Skeletal muscle cell (primary cell): Measurements from ENCODE around the gene DTYMK.

Source experiments
- DNase-seq: peaks from one replicate; pipeline ENCODE4 v3.0.0-alpha.2; 2010; ENCODE audit warnings: low read depth
- H3K4me3 ChIP-seq: 2 replicates; pipeline ENCODE4 v1.5.1; 2011; ENCODE audit warnings: low read depth, mild to moderate bottlenecking, control low read depth, low read length, moderate library complexity

DTYMK gene

DNA sequence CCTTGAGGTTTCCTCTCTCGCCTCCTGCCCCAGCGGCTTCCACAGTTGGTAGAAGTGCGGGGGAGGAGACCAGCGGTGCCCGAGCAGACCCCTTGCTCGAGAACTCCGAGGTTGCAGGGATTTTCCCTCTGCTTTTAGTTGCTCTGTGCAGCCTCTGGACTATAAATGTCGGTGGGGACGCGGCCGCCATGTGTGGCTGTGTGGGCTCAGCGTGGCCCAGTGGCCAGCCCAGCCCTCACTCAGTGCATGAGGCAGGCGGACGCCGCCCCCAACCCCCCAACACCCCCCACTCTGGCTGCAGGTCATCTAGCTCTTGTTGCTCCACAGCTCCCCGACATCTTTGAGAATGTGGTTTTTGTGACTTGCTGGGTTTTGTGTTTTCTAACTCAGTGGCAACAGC lies 32.5 kb upstream of the DTYMK start:
- no peak overlapping the region for H3K4me3 ChIP-seq
- no peak for DNase-seq

DNA sequence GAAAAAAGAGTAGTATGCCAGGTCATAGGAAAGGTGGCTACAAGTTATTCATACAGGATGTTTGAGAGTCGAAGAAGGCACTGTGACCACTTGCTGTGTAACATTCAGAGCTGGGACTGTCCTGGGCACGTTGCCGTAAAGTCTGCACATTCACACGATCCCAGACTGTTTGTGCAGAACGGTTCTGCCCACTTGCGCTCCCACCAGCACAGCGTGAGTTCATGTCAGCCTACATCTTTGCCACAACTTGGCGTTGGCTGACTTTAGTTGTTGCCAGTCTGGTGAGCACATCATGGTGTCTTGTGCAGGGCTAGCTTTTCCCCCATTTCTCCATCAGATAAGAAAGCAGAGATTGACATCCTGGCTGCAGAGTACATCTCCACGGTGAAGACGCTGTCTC lies 22.3 kb upstream of the DTYMK start:
- no peak for DNase-seq
- no peak overlapping the region for H3K4me3 ChIP-seq

GRCh38 chr2:241706537-241706936 lies 19.9 kb upstream of the DTYMK start:
- DNase-seq = no peak
- no peak overlapping the region for H3K4me3 ChIP-seq

GRCh38 chr2:241703032-241703604 lies 16.5 kb upstream of the DTYMK start:
- peak overlapping the region; percentile 79 for H3K4me3 ChIP-seq
- DNase-seq = no peak

DNA sequence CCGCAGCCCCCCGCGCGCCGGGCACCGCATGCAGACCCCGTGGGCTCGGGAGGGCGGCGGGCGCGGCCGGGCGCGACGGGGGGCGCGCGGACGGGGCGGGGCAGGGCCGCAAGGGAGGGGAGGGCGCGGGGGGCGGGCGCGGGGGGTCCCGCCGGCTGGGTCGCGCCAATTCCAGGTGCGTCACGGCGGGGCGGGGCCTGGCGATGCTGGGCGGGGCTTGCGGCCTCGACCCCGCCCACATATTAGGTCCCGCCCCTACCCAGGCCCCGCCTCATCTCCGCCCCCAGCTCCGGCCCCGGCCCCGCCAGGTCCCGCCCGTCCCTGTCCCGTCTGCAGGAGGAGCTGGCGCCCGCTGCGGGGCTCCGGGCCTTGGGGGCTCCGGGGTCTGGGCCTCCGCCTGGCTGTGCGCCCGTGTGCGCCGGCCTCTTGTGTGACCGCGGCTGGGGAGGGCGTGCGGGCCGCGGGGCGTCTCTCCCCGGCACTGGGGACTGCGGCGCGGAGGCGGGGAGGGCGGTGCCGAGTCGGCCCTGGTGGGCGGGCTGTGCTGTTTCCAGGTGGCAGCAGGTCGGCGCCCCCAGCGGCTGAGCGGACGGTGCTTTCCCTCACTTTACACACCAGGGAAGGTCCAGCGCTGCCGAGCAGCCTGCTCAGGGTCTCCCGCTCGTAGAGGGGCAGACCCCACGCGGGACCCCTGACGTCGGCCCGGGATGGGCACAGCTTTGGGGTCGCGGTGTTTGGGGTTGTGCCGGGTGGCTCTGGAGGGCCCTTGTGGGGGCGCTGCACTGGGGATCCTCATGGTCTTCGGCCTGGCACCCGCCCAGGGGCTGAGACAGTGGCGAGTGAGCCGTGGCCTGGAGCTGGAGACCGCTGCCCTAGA lies 15.8 kb upstream of the DTYMK start:
- peak overlapping the region; percentile 79 for H3K4me3 ChIP-seq
- DNase-seq = peak; percentile 51

DNA sequence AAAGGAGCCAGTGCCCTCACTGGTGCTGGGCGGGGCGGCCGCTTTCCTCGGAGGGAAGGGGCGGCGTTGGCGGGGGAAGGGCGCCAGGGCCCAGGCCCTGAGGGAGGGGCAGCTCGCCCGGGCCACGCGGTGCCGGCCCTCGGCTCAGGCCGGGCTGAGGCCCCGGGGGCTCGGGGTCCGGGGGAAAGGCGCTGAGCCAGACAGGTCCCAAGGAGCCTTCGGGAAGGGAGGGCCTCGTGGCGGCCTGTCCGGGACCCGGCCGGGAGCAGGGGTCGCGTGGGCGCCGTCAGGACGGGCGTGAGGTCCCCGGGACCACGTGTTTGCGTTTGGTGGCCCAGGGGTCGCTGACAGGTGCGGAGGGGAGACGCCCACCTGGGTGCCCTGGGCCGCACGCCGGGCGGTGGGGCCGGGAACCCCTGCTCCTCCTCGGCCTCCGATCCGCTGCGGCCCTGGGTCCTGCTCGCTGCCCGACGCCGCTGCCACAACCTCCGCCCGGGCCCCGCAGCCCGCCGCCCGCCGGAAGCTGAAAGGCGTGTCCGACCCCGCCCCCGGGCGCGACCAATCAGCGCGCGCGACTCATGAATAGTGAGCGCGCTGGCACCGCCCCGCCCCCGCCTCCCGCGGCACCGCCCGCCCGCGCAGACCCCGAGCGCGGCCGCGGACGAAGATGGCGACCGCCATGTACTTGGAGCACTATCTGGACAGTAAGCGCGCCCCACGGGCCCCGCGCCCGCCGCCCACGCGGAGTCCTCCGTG lies 15.0 kb upstream of the DTYMK start, which contains the start of gene ING5:
TSS of gene ING5 (plus strand) at position 641 of the 756 bp plus-strand sequence. CDS start at position 668, 27 bp downstream.
- peak within 1 kb of the TSS; percentile 79 for H3K4me3 ChIP-seq
- DNase-seq = peak; percentile 72

- no peak for DNase-seq
- H3K4me3 ChIP-seq = peak overlapping the region; percentile 73
These were observed 14.5 kb upstream of the DTYMK start for GRCh38 chr2:241701149-241701398.

DNA sequence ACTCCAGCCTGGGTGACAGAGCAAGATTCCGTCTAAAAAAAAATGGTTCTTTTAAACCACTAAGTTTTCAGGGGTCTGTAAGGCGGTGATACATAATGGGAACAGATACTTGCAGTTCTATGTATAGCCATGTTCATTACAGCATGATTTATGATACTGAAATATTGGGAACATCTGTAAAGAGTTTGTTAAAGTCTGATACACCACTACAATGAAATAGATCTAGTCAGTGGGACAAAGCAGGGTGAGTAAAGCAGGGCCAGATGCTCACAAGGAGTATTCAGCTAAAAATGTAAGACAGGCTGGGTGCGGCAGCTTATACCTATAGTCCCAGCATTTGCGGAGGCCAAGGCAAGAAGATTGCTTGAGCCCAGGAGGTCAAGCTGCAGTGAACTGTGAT lies 9.0 kb upstream of the DTYMK start:
- no peak for DNase-seq

GRCh38 chr2:241692448-241692847 lies 5.8 kb upstream of the DTYMK start:
- H3K4me3 ChIP-seq = no peak overlapping the region
- DNase-seq = peak; percentile 64

More for the DNA sequence above, 9.0 kb upstream of the DTYMK start:
- no peak overlapping the region for H3K4me3 ChIP-seq

- no peak overlapping the region for H3K4me3 ChIP-seq
- no peak for DNase-seq
These were observed 3.6 kb upstream of the DTYMK start for GRCh38 chr2:241690202-241690717.

DNA sequence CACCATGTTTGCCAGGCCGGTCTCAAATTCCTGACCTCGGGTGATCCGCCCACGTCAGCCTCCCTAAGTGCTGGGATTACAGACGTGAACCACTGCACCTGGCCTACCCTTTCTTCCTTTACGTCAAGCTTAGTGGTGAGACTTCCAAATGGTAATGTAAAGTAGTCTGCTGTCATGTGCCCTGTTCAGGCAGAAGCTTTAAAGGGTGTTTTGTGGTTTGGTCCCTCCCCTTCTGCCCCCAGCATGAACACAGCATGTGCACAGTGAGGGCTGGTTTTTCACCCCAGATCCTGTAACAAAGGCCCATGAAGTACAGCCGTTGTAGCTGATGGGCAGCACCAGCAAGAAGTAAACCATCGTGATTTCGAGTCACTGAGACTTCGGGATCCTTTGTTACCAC lies 2.7 kb upstream of the DTYMK start:
- DNase-seq = no peak
- H3K4me3 ChIP-seq = no peak overlapping the region

GRCh38 chr2:241686324-241686649 lies 328 bp downstream of the DTYMK start:
- no peak for DNase-seq
- H3K4me3 ChIP-seq = peak overlapping the region; percentile 98

- peak; percentile 98 for DNase-seq
These were observed 5.6 kb downstream of the DTYMK start for GRCh38 chr2:241680827-241681599.

GRCh38 chr2:241680044-241680443 lies 6.6 kb downstream of the DTYMK start:
- no peak for DNase-seq
- H3K4me3 ChIP-seq = no peak overlapping the region

More at GRCh38 chr2:241680827-241681599, 5.6 kb downstream of the DTYMK start:
- H3K4me3 ChIP-seq = no peak overlapping the region

DNA sequence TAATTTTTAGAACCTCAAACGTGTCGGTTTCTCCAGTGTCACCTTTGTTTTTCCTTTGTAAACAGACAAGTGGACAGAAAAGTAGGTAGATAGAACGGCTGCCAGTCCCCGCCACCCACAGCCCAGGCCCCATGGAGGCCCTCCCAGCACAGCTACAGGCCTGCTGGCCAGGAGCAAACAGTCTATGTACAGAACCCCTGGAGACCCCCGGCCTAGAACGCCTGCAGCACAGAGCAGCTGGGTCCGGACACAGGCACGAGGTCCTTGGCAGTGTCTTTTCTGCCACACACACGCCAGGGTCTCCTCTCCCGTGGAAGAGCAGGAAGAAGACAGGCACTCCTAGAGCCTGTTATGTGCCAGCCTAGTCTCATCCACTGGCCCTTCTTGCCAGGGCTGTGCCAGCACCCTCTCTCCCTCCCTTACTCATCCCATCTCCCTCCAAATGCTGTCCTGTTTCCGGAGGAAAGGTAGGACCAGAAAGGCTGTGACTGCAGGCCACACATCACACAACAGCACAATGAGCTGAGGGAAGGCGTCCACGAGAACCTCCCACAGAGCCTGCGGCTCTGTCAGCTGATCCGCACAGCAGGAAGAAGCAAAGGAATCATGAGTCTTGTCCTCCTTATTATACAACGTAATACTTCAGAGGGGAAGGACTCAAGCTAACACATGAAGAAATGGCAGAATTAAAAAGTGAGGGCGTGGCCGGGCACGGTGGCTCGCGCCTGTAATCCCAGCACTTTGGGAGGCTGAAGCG lies 7.7 kb downstream of the DTYMK start:
- H3K4me3 ChIP-seq = no peak overlapping the region
- DNase-seq = no peak

DNA sequence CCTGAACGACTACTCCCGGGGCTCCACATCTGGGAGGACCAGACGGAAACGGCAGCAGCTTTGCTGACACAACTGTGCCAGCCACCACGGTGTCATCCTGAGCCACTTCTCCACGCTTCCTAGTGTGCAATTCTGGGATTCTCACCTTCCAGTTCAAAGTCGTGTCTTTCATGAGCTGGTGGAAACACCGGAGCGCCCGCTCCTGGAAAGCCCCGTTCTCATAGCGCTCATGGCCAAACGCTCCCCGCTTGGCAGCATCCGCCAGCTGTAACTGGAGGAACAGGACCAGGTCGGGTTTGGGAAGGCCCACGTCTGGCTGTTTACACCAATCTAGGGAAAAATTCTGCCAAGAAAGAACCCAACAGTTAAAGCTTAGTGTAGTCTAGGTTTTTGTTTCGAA lies 8.3 kb downstream of the DTYMK start:
- H3K4me3 ChIP-seq = no peak overlapping the region
- DNase-seq = no peak

- no peak for DNase-seq
- H3K4me3 ChIP-seq = no peak overlapping the region
These were observed 9.2 kb downstream of the DTYMK start for GRCh38 chr2:241677392-241677791.

- DNase-seq = no peak
- no peak overlapping the region for H3K4me3 ChIP-seq
These were observed 9.9 kb downstream of the DTYMK start for GRCh38 chr2:241676665-241677064.

- DNase-seq = no peak
These were observed 10.7 kb downstream of the DTYMK start for GRCh38 chr2:241675885-241676284.

More at GRCh38 chr2:241675885-241676284, 10.7 kb downstream of the DTYMK start:
- H3K4me3 ChIP-seq = no peak overlapping the region
